Neutrophil (primary cell): Measurements from ENCODE around the gene L3HYPDH.

Source experiments
- H3K27ac ChIP-seq: fragments of 200-600 bp; sonication (generic); 2 replicates; pipeline ENCODE4 v1.5.1; 2016; ENCODE audit warnings: mild to moderate bottlenecking, moderate library complexity
- H3K27me3 ChIP-seq: fragments of 200-600 bp; sonication (generic); 2 replicates; pipeline ENCODE4 v1.6.0; 2016; ENCODE audit warnings: mild to moderate bottlenecking
- H3K36me3 ChIP-seq: fragments of 200-600 bp; sonication (generic); 2 replicates; pipeline ENCODE4 v1.5.1; 2017
- H3K4me1 ChIP-seq, 2 experiments: fragments of 200-600 bp in 1 of 2; sonication (generic) in 1 of 2; 1 replicate in 1 of 2; 2 replicates in 1 of 2; pipeline versions ENCODE4 v1.5.1 to v1.6.1; 2013 to 2016; ENCODE audit warnings: low read depth in 1 of 2, low read length in 1 of 2, mild to moderate bottlenecking in 1 of 2, moderate library complexity in 1 of 2; ENCODE audit not compliant: control insufficient read depth in 1 of 2, insufficient read depth in 1 of 2
- H3K4me3 ChIP-seq, 2 experiments: fragments of 200-600 bp in 1 of 2; sonication (generic) in 1 of 2; 1 replicate in 1 of 2; 2 replicates in 1 of 2; pipeline ENCODE4 v1.5.1; 2013 to 2016; ENCODE audit warnings: low read depth in 1 of 2, low read length in 1 of 2, mild to moderate bottlenecking in 1 of 2, moderate library complexity in 1 of 2
- H3K9me3 ChIP-seq: fragments of 200-600 bp; sonication (generic); 2 replicates; pipeline ENCODE4 v1.5.1; 2016
- CTCF ChIP-seq: fragments of 200-600 bp; sonication (generic); IDR thresholded peaks from 2 replicates; pipeline ENCODE4 v1.5.1; 2016; ENCODE audit warnings: antibody characterized with exemption

Gene L3HYPDH

GRCh38 chr14:59427653-59428580 lies 56.3 kb downstream of the L3HYPDH start:
- Histone ChIP-seq H3K9me3 (no peaks in the 10 kb centered on the region), H3K4me1 (no peaks in the 10 kb centered on the region), H3K27ac (no peak overlapping the region), H3K4me3 (no peak overlapping the region), H3K36me3 (no peaks in the 10 kb centered on the region), H3K27me3 (no peaks in the 10 kb centered on the region)
- TF ChIP-seq CTCF, result no peak

- Histone ChIP-seq H3K36me3 (no peaks in the 10 kb centered on the region), H3K4me1 (no peaks in the 10 kb centered on the region), H3K9me3 (no peaks in the 10 kb centered on the region), H3K4me3 (no peak overlapping the region), H3K27ac (no peak overlapping the region), H3K27me3 (no peaks in the 10 kb centered on the region)
- TF ChIP-seq CTCF, result no peak
Observed at GRCh38 chr14:59425322-59425935, 58.8 kb downstream of the L3HYPDH start.

GRCh38 chr14:59424341-59425071 lies 59.7 kb downstream of the L3HYPDH start:
- Histone ChIP-seq H3K36me3 (no peaks in the 10 kb centered on the region), H3K4me1 (no peaks in the 10 kb centered on the region), H3K27ac (no peak overlapping the region), H3K4me3 (no peak overlapping the region), H3K27me3 (no peaks in the 10 kb centered on the region), H3K9me3 (no peaks in the 10 kb centered on the region)
- no peak for TF ChIP-seq CTCF
